Keratinocyte (primary cell): Measurements from ENCODE around the gene CTSD.

Experiments used
- EZH2 ChIP-seq: IDR thresholded peaks from one replicate; pipeline ENCODE4 v1.6.1; 2012; ENCODE audit warnings: inconsistent platforms, mild to moderate bottlenecking, low read length, moderate library complexity
- TF ChIP-seq, protein P1 (sequence below), 3 experiments: IDR thresholded peaks in 1 of 3; conservative IDR thresholded peaks in 1 of 3; optimal IDR thresholded peaks in 1 of 3; 2 replicates in 2 of 3; 3 replicates in 1 of 3; pipeline versions ENCODE3 to v1.5.1; 2011; ENCODE audit warnings: low read length in 3 of 3, mild to moderate bottlenecking in 3 of 3, moderate library complexity in 2 of 3, control low read depth in 1 of 3, inconsistent platforms in 1 of 3; ENCODE audit not compliant: insufficient read depth in 2 of 3; ENCODE audit errors: extremely low read depth in 1 of 3

DNA sequence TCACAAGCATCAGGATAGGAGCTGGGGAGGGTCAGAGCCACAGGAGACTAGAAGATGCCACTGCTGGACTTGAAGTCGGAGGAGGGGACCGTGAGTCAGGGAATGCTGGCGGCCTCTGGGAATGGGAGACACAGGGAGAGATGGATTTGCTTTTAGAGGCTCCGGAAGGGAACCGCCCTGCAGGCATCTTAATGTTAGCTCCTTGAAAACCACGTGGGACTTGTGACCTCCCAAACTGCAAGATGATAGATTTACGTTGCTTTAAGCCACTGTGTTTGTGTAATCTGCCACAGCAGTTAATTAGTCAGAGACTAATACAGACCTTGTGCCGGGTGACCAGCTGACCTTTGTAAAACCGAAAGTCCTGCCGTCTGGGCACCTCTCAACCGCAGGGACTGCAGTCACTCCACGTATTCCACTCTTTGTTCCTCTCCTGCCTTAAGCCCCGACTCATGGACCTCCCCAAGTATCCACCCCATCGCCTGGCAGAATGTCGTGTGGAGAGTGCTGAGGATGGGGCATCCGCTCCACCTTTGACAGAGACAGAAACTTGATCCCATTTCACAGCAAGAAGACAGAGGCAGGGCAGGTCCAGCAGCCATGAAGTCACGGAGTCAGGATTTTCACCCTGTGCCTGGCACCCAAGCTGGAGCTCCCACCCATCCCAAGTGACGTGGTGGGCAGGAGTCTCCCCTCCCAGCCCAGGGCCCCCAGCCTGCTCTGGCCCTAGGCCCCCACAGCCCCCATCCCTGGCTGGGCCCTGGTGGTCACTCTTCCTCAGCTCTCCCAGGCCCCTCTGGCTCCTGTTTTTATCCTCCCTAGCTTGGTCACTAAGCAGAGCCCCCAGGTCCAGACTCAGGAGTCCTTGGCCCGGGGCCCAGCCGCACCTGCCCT is 19.4 kb upstream of the CTSD start:
- TF ChIP-seq, protein P1, sequence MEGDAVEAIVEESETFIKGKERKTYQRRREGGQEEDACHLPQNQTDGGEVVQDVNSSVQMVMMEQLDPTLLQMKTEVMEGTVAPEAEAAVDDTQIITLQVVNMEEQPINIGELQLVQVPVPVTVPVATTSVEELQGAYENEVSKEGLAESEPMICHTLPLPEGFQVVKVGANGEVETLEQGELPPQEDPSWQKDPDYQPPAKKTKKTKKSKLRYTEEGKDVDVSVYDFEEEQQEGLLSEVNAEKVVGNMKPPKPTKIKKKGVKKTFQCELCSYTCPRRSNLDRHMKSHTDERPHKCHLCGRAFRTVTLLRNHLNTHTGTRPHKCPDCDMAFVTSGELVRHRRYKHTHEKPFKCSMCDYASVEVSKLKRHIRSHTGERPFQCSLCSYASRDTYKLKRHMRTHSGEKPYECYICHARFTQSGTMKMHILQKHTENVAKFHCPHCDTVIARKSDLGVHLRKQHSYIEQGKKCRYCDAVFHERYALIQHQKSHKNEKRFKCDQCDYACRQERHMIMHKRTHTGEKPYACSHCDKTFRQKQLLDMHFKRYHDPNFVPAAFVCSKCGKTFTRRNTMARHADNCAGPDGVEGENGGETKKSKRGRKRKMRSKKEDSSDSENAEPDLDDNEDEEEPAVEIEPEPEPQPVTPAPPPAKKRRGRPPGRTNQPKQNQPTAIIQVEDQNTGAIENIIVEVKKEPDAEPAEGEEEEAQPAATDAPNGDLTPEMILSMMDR (optimal IDR thresholded peaks at IDR 0.05 in 1 of 3, IDR thresholded peaks at IDR 0.05 in 1 of 3, conservative IDR thresholded peaks at IDR 0.05 in 1 of 3; ENCODE audit: extremely low read depth in 1 of 3, insufficient read depth in 2 of 3, low read length in 3 of 3): no peak
- no peak for TF ChIP-seq EZH2
